Lower leg skin (tissue), 3 donors: ENCODE measurements around the gene CEP97.

Experiments
- CTCF ChIP-seq, 3 donors: fragments of 450-650 bp; IDR thresholded peaks; one replicate each; pipeline ENCODE4 v1.5.1; 2016; ENCODE audit warnings: antibody characterized with exemption in 3 of 3, mild to moderate bottlenecking in 3 of 3, moderate library complexity in 2 of 3
- POLR2A ChIP-seq, 2 donors: fragments of 450-650 bp; IDR thresholded peaks; one replicate each; pipeline ENCODE4 v1.6.1; 2016 to 2017; ENCODE audit warnings: antibody characterized with exemption in 2 of 2, mild to moderate bottlenecking in 1 of 2, moderate library complexity in 1 of 2

DNA sequence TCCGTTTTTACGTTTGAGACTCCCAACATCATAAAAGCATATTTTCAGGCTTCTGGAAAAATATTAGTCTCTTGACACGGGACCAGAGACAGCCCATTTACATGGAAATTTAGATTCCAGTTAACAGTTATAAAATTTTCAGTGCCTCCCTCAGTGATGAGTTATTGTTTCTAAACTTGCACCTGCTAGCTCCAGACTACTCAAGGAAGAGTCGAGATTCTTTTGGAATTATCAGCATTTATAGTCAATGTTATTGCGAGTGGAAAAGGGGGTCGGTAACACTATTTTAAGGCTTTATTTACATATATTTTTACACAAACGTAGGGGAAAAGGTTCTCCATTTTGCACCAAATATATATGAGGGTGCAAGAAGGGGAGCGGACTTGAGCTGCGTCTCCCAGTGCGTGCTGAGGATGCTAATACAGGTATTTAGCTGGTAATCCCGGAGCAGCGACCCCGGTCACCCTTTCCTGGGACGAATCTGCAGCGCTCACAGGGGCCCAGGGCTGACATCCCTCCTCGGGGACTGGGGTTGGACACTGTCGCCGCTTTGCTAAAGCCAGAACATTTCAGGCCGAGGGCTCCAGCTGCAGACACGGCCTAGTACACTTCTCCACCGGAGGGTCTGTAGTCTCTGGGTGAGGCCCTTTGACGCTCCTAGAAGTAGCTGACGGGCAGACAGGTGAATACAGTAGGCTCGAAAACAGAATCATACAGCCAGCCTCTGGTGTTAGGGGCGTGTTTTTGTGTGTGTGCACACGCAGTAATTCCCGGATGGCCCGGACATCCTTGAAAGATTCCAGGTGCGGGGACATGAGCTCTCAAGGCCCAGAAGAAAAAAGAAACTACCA, 46.8 kb upstream of the CEP97 start:
- TF ChIP-seq CTCF (IDR thresholded peaks at IDR 0.05) (no peak), POLR2A (IDR thresholded peaks at IDR 0.05) (no peak)
